Esophagus muscularis mucosa (tissue), 4 donors: ENCODE results near the gene PHF20. TPM values are rescaled to one million over a fixed set of nuclear protein-coding genes. Genes with fewer than 3 reads are reported as not detected.

Source experiments
- DNase-seq: peaks from one replicate; pipeline ENCODE4 v3.0.0-alpha.2; 2017; ENCODE audit errors: extremely low spot score
- H3K27ac ChIP-seq, 4 donors: fragments of 200-600 bp; sonication (generic); replicated peaks in 1 of 4; 1 replicate in 3 of 4; 2 replicates in 1 of 4; pipeline ENCODE4 v1.5.1; 2016 to 2019; ENCODE audit warnings: mild to moderate bottlenecking in 1 of 4
- H3K27me3 ChIP-seq, 4 donors: fragments of 200-600 bp; sonication (generic); one replicate each; pipeline versions ENCODE4 v1.5.1 to v1.6.0; 2016 to 2019
- H3K36me3 ChIP-seq, 4 donors: fragments of 200-600 bp; sonication (generic); one replicate each; pipeline ENCODE4 v1.5.1; 2016 to 2019
- H3K4me1 ChIP-seq, 4 donors: fragments of 200-600 bp; sonication (generic); one replicate each; pipeline ENCODE4 v1.5.1; 2016 to 2019
- H3K4me3 ChIP-seq, 4 donors: fragments of 200-600 bp; sonication (generic); 1 replicate in 2 of 4; 2 replicates in 2 of 4; pipeline ENCODE4 v1.5.1; 2016 to 2019; ENCODE audit warnings: mild to moderate bottlenecking in 4 of 4, moderate library complexity in 1 of 4
- H3K9me3 ChIP-seq, 4 donors: fragments of 200-600 bp; sonication (generic); 1 replicate in 3 of 4; 2 replicates in 1 of 4; pipeline ENCODE4 v1.5.1; 2016 to 2019
- CTCF ChIP-seq, 3 experiments: fragments of 200-600 bp in 2 of 3; fragments of 450-650 bp in 1 of 3; sonication (generic) in 2 of 3; IDR thresholded peaks; one replicate each; pipeline ENCODE4 v1.5.1; 2017 to 2019; ENCODE audit warnings: antibody characterized with exemption in 3 of 3, mild to moderate bottlenecking in 2 of 3, moderate library complexity in 1 of 3
- EP300 ChIP-seq: sonication (generic); formaldehyde crosslinking; IDR thresholded peaks from one replicate; pipeline ENCODE4 v1.6.1; 2017; ENCODE audit warnings: antibody characterized with exemption
- POLR2A ChIP-seq: fragments of 450-650 bp; IDR thresholded peaks from one replicate; pipeline ENCODE4 v1.6.1; 2017; ENCODE audit warnings: antibody characterized with exemption, moderate library complexity, mild to moderate bottlenecking, low read depth
- POLR2AphosphoS5 ChIP-seq, 2 donors: sonication (generic); formaldehyde crosslinking; IDR thresholded peaks; one replicate each; pipeline ENCODE4 v1.6.1; 2017; ENCODE audit warnings: antibody characterized with exemption in 2 of 2
- WGBS: methylation state at CpG from one replicate; pipeline ENCODE4 v1.1.5; 2018; 5-methylcytosine and 5-hydroxymethylcytosine counted together
- intact Hi-C: fragments of 100-400 bp; cut with DNase I; formaldehyde crosslinking; loops from one replicate; pipeline ENCODE4 v1.15.1; 2023
- total RNA-seq, 4 donors: library from RNA; depleted of rRNA; stranded (reverse); fragments of >200 nt; gene quantifications; one replicate each; pipeline versions ENCODE4 v1.1.0 to v1.2.1, GENCODE V29; 2016

The PHF20 gene
- total RNA-seq, 4 donors from 2014 or later = 45.9 to 62.2 (median 48.0) TPM

GRCh38 chr20:35729283-35729807 is 42.5 kb upstream of the PHF20 start:
- peaks cover 45 to 61% (median 59%) of the 10 kb centered on the region in 4 donors for H3K4me1 ChIP-seq

GRCh38 chr20:35729836-35730582 is 41.8 kb upstream of the PHF20 start:
- intact Hi-C loops = no loop called here
- Histone ChIP-seq H3K27me3 (no peaks in the 10 kb centered on the region), H3K27ac (peak overlapping the region in 1 of 4 donors; percentile 5), H3K4me3 (no peak overlapping the region), H3K36me3 (peaks cover 71 to 100% (median 88%) of the 10 kb centered on the region in 4 donors), H3K9me3 (no peaks in the 10 kb centered on the region), H3K4me1 (peaks cover 52 to 68% (median 65%) of the 10 kb centered on the region in 4 donors)
- WGBS = 58% methylated on average over 2 of the region's 2 CpGs
- DNase-seq = no peak
- TF ChIP-seq EP300 = no peak
- no peak for TF ChIP-seq POLR2A
- TF ChIP-seq POLR2AphosphoS5 (IDR thresholded peaks at IDR 0.05) = no peak
- TF ChIP-seq CTCF (IDR thresholded peaks at IDR 0.05) = no peak

More at GRCh38 chr20:35729283-35729807, 42.5 kb upstream of the PHF20 start:
- Histone ChIP-seq H3K36me3 (peaks cover 78 to 100% (median 89%) of the 10 kb centered on the region in 4 donors), H3K9me3 (no peaks in the 10 kb centered on the region), H3K27ac (no peak overlapping the region), H3K4me3 (no peak overlapping the region), H3K27me3 (no peaks in the 10 kb centered on the region)
- TF ChIP-seq CTCF (IDR thresholded peaks at IDR 0.05) (no peak), EP300 (no peak), POLR2A (no peak), POLR2AphosphoS5 (IDR thresholded peaks at IDR 0.05) (no peak)
- intact Hi-C loops = no loop called here
- 67% methylated on average over 7 of the region's 7 CpGs for WGBS
- no peak for DNase-seq

- DNase-seq = no peak
- no peak for TF ChIP-seq EP300
- no peak for TF ChIP-seq CTCF (IDR thresholded peaks at IDR 0.05)
- TF ChIP-seq POLR2AphosphoS5 (IDR thresholded peaks at IDR 0.05) = no peak
- TF ChIP-seq POLR2A = no peak
- H3K4me1 ChIP-seq = peaks cover 60 to 76% (median 73%) of the 10 kb centered on the region in 4 donors
- peak overlapping the region in 1 of 4 donors; percentile 5 for H3K27ac ChIP-seq
- H3K4me3 ChIP-seq = no peak overlapping the region
- peaks cover 65 to 100% (median 88%) of the 10 kb centered on the region in 4 donors for H3K36me3 ChIP-seq
- 34% methylated on average over 4 of the region's 4 CpGs for WGBS
- H3K9me3 ChIP-seq = no peaks in the 10 kb centered on the region
- intact Hi-C loops = no loop called here
- H3K27me3 ChIP-seq = no peaks in the 10 kb centered on the region
These were observed 41.0 kb upstream of the PHF20 start for GRCh38 chr20:35730583-35731468.

GRCh38 chr20:35731469-35731788 is 40.4 kb upstream of the PHF20 start:
- Histone ChIP-seq H3K9me3 (no peaks in the 10 kb centered on the region), H3K4me3 (no peak overlapping the region), H3K4me1 (peaks cover 66 to 82% (median 79%) of the 10 kb centered on the region in 4 donors), H3K27me3 (no peaks in the 10 kb centered on the region), H3K27ac (peak overlapping the region in 2 of 4 donors; percentile 3 to 5), H3K36me3 (peaks cover 62 to 100% (median 88%) of the 10 kb centered on the region in 4 donors)
- no peak for DNase-seq
- 45% methylated on average over 2 of the region's 2 CpGs for WGBS
- intact Hi-C loops = no loop called here
- TF ChIP-seq EP300 = no peak
- TF ChIP-seq CTCF (IDR thresholded peaks at IDR 0.05) = no peak
- no peak for TF ChIP-seq POLR2A
- no peak for TF ChIP-seq POLR2AphosphoS5 (IDR thresholded peaks at IDR 0.05)
